Adrenal gland (tissue), 12 donors: Measurements from ENCODE around the gene BABAM2. TPM values are rescaled to one million over a fixed set of nuclear protein-coding genes. Genes with fewer than 3 reads are reported as not detected.
A peak's percentile ranks its signal among the peaks of the same experiment; 100 is the strongest.

Source experiments
- DNase-seq, 7 donors: peaks; one replicate each; pipeline ENCODE4 v3.0.0-alpha.2; 2019 to 2020
- H3K27ac ChIP-seq, 5 donors: fragments of 200-600 bp; sonication (generic) in 4 of 5; 1 replicate in 3 of 5; 2 replicates in 2 of 5; pipeline versions ENCODE4 v1.5.1 to v1.8.0; 2016 to 2020; ENCODE audit warnings: mild to moderate bottlenecking in 1 of 5
- H3K27me3 ChIP-seq: fragments of 200-600 bp; 2 replicates; pipeline ENCODE4 v1.8.0; 2021
- H3K36me3 ChIP-seq, 2 donors: fragments of 200-600 bp; replicated peaks in 1 of 2; 1 replicate in 1 of 2; 2 replicates in 1 of 2; pipeline versions ENCODE4 v1.5.1 to v1.8.0; 2018 to 2022
- H3K4me1 ChIP-seq, 2 donors: fragments of 200-600 bp; replicated peaks in 1 of 2; 1 replicate in 1 of 2; 2 replicates in 1 of 2; pipeline versions ENCODE4 v1.5.1 to v1.8.0; 2018 to 2021
- H3K4me3 ChIP-seq, 4 donors: fragments of 200-600 bp; sonication (generic) in 3 of 4; one replicate each; pipeline ENCODE4 v1.5.1; 2016 to 2018
- H3K9me3 ChIP-seq, 3 donors: fragments of 200-600 bp; sonication (generic) in 1 of 3; replicated peaks in 1 of 3; 1 replicate in 2 of 3; 2 replicates in 1 of 3; pipeline versions ENCODE4 v1.5.1 to v1.8.0; 2016 to 2021
- CTCF ChIP-seq, 6 experiments: fragments of 450-650 bp in 4 of 6; fragments of 200-600 bp in 2 of 6; sonication (generic) in 1 of 6; IDR thresholded peaks; 1 replicate in 5 of 6; 2 replicates in 1 of 6; pipeline versions ENCODE4 v1.5.1 to v1.8.0; 2016 to 2021; ENCODE audit warnings: antibody characterized with exemption in 6 of 6, mild to moderate bottlenecking in 2 of 6, moderate library complexity in 1 of 6
- POLR2A ChIP-seq, 2 donors: fragments of 450-650 bp; IDR thresholded peaks; one replicate each; pipeline ENCODE4 v1.6.1; 2017; ENCODE audit warnings: antibody characterized with exemption in 2 of 2, mild to moderate bottlenecking in 2 of 2, moderate library complexity in 1 of 2
- WGBS, 4 donors: extraction: QIAGEN DNeasy Blood & Tissue Kit in 2 of 4; methylation state at CpG; one replicate each; pipeline versions ENCODE4 v1.1.5 to v1.1.7; 2013 to 2017; 5-methylcytosine and 5-hydroxymethylcytosine counted together
- intact Hi-C, 2 donors: fragments of 100-400 bp; cut with DNase I; formaldehyde crosslinking; loops; one replicate each; pipeline versions ENCODE4 v1.14.1 to v1.15.0; 2022 to 2023
- polyA plus RNA-seq, 3 donors: library from polyadenylated mRNA; stranded (reverse); fragments of 200-250 nt in 2 of 3; fragments of 350-450 nt in 1 of 3; fragmentation: Illumina TruSeq in 1 of 3; extraction: RNeasy Lipid Tissue Mini Kit (QIAGEN cat#74804) in 1 of 3; gene quantifications; one replicate each; pipeline ENCODE4 v1.2.3, GENCODE V29; 2013 to 2014
- total RNA-seq, 9 donors: library from RNA; depleted of rRNA in 4 of 9; stranded (reverse); fragments of >200 nt in 4 of 9; fragments of 120-200 nt in 1 of 9; fragmentation: NEBNext Ultra II Directional in 1 of 9; extraction: Animal tissue kit (Norgen Biotek cat#: 25700) in 1 of 9; gene quantifications; one replicate each; pipeline versions ENCODE4 v1.1.0 to v1.2.4, GENCODE V29; 2013 to 2023
- donor health status: healthy with polysubstance abuse.
- donor health status: Bipolar disorder and iron deficiency.
- donor health status: DM: yes; HTN: yes; CAD: no.
- donor health status: DM: no; HTN: no; CAD: no.
- donor health status: DM: no; HTN: no; CAD: no.
- donor health status: DM: yes; HTN: yes; CAD: no.

The BABAM2 gene
- total and polyA plus RNA-seq, 12 donors: 88.2 to 925 (median 357) TPM

- Histone ChIP-seq H3K27ac (no peak overlapping the region), H3K4me1 (peaks cover 20 to 24% of the 10 kb centered on the region in 2 donors), H3K36me3 (no peaks in the 10 kb centered on the region), H3K9me3 (no peaks in the 10 kb centered on the region), H3K4me3 (no peak overlapping the region), H3K27me3 (no peaks in the 10 kb centered on the region)
- no peak for DNase-seq
- intact Hi-C loops: no loop called here
- 87 to 90% (median 89%) methylated on average over 14 to 16 of the region's 16 CpGs for WGBS, 4 donors
- TF ChIP-seq CTCF (IDR thresholded peaks at IDR 0.05) (no peak), POLR2A (IDR thresholded peaks at IDR 0.05) (no peak)
Measured at GRCh38 chr2:28352610-28353195, 462.2 kb downstream of the BABAM2 start.

- DNase-seq: no peak
- TF ChIP-seq POLR2A (IDR thresholded peaks at IDR 0.05) (no peak), CTCF (IDR thresholded peaks at IDR 0.05) (no peak)
- H3K4me1 ChIP-seq: peaks cover 14 to 17% of the 10 kb centered on the region in 2 donors
- H3K9me3 ChIP-seq: no peaks in the 10 kb centered on the region
- peak overlapping the region in 3 of 5 donors; percentile 61 to 87 (median 86) for H3K27ac ChIP-seq
- no peaks in the 10 kb centered on the region for H3K27me3 ChIP-seq
- 90 to 97% (median 97%) methylated on average over 9 to 10 of the region's 10 CpGs for WGBS, 4 donors
- no peak overlapping the region for H3K4me3 ChIP-seq
- H3K36me3 ChIP-seq: no peaks in the 10 kb centered on the region
- intact Hi-C loops: no loop called here
Measured at GRCh38 chr2:28354920-28355520, 464.5 kb downstream of the BABAM2 start.

- DNase-seq: peak; percentile 78 to 96 (median 90)
- intact Hi-C loops: no loop called here
- no peaks in the 10 kb centered on the region for H3K36me3 ChIP-seq
- H3K27me3 ChIP-seq: no peaks in the 10 kb centered on the region
- no peak overlapping the region for H3K4me3 ChIP-seq
- no peaks in the 10 kb centered on the region for H3K9me3 ChIP-seq
- peaks cover 14 to 17% of the 10 kb centered on the region in 2 donors for H3K4me1 ChIP-seq
- WGBS, 4 donors: 73 to 80% (median 75%) methylated on average over 2 to 6 of the region's 6 CpGs
- TF ChIP-seq CTCF (IDR thresholded peaks at IDR 0.05) (no peak), POLR2A (IDR thresholded peaks at IDR 0.05) (no peak)
- peak overlapping the region; percentile 53 to 87 (median 69) for H3K27ac ChIP-seq
Measured at GRCh38 chr2:28355521-28356094, 465.1 kb downstream of the BABAM2 start.

- peaks cover 14 to 23% of the 10 kb centered on the region in 2 donors for H3K4me1 ChIP-seq
Measured at GRCh38 chr2:28356095-28356911, 465.8 kb downstream of the BABAM2 start.

More at GRCh38 chr2:28356095-28356911, 465.8 kb downstream of the BABAM2 start:
- Histone ChIP-seq H3K27ac (peak overlapping the region; percentile 53 to 87 (median 69)), H3K27me3 (no peaks in the 10 kb centered on the region), H3K36me3 (no peaks in the 10 kb centered on the region), H3K4me3 (no peak overlapping the region), H3K9me3 (no peaks in the 10 kb centered on the region)
- no peak for TF ChIP-seq CTCF (IDR thresholded peaks at IDR 0.05)
- no peak for TF ChIP-seq POLR2A (IDR thresholded peaks at IDR 0.05)
- intact Hi-C loops: no loop called here
- DNase-seq: peak; percentile 94 to 97 (median 96)
- WGBS, 4 donors: 0 to 36% (median 30%) methylated on average over 2 to 17 of the region's 17 CpGs
